UCSD-AML1 (cell line): ENCODE measurements around the gene HECTD3.

Source experiments
- DNase-seq: peaks from one replicate; lab custom pipeline; 2025; ENCODE audit not compliant: unreplicated experiment; lab: John Stamatoyannopoulos, UW

HECTD3 gene

DNA sequence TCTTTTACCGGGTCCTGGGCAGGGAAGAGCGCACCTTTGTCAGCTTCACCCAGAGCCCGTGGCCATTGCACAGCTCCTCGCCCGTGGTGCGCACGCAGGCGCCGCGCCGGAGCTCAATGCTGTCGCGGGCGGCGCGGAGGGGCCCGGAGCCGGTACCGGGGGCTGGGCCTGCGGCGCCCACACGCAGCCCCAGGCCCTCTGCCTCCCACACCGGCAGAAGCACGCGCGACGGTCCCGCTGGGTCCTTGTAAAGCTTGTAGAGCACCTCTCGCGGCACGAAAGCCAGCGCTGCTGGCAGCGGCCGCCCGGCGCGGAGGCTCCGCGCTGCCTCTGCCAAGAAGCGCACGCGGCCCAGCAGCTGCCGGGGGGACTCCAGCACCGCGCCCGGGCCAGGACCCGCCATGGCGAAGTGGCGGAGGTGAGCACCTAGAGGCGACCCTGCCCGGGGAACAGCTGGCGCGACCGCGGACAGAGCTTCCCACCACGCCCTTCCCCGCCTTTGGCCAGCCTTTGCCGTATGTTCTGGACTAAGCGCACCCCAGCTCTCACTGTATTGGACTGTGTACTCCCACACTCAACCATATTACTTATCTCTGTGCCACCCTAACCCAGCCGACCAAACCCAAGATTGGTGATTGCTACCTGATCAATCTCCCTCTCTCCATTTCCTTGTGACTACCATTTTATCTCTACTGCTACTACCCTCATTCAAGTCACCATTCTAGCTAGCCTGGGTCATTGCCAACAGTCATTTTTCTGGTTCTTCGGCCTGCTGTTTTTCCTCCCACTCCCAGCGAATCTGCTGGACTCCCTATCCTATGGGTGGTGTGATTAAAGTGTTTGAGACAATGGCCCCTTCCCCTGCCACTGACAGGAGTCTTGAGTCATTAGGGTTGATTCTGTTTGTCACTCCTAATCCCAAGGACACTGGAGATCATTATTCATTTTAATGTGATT lies at the start of gene HECTD3:
Gene HECTD3, minus strand, starts transcription at position 470 of the 957 bp plus-strand sequence. Its CDS starts 67 bp downstream, at position 403.
- peak; percentile 79 for DNase-seq

DNA sequence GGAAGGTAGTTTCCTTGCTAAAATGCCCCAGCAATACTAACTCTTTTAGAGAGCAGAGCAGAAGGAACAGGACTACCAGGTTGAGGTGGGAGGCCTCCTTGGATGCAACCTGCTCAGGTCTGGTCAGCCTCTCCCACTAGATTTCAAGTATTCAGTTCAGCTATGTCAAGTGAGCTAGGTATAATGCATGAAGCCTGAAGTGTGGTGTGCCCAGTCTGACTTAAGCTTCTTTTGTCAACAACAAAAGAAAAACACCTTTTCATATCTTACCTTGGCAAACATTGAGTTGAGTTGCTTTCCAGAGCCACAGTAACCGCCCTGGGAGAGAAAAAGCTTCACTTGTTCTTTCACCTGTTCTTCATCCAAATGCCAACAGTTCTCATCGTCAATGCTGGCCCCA lies 48.7 kb upstream of the HECTD3 start:
- DNase-seq: no peak

DNA sequence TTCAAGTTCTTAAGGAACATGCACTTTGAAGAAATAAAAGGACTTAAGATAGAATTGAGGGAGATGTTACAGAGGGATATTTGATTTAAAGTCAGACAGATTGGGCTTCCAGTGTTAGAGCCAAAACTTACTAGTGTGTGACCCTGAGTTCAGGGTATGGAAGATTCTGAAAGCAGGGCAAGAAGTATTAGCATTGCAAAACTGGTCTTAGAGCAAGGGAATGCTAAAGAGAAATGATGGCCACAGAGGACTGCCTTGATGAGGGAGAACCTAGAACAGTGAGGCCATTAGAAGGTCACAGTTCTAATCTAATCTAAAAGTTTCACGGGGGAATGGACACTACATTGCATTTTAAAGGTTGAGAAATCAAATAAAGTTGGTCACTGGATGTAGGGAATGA lies 46.4 kb upstream of the HECTD3 start:
- DNase-seq: no peak

DNA sequence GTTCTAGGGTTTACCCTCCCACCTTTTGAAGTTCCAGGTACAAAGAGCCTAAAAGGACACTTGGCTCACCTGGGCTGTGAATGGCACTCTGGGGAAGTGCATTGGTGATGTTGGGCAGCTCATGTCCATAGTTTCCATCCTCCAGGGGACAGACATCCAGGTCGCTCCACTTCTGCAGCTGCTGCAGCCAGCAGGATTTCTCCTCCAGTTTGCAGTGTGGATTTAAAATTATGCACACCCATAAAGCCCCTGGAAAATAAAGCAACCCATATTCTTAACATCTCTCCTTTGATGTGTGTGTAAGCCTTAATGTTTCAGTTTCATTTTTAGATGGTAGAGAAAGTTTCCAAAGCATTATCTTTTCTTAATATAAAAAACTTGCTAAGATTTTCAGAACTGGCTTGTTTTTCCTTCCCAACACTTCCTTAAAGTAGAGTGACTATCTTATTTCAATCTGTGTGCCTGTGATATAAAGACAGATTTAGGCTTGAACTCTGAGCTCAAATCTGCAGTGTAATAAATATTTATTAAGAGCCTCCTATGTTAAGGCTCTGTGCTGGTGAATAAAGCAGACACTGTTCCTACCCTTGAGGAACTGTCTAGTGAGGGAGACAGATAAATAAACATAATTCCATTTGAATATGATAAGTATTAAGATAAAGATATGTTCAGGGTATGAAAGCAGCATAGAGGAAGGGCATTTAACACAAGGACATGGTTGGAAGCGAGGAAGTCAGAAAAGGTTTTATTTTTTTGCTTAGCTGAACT lies 40.1 kb upstream of the HECTD3 start:
- DNase-seq: no peak

DNA sequence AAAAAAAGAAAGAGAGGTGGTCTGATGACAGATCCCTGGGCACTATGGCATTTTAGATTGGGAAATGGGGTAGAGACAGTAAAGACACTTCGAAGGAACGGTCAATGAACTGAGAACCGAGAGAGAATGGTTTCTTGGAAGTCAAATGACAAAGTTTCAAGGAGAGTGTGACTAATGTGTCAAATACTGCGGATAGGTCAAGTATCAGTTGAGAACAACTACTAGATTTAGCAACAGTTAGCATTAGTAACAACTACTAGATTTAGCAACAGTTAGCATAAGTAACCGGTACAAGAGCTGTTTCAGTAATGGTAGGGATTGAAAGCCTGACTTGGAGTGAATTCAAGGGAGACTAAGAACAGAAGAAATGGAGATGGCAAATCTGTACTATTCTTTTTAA lies 35.9 kb upstream of the HECTD3 start:
- DNase-seq: no peak

DNA sequence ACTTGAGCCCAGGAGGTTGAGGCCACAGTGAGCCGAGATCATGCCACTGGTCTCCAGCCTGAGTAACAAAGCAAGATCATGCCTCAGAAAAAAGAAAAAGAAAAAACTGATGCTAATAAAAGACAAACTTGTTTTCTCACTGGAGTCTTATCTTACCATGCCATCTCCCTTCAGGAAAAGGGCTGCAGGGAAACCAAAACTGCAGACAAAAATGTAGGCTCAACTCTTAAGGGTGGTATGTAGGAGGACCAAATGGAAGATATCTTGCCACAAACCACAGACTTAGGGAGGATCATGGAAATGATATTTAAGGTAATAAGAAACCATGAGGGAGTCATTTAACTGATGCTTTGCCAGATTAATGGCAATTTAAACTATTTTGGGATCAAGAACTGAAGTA lies 33.8 kb upstream of the HECTD3 start:
- DNase-seq: no peak

DNA sequence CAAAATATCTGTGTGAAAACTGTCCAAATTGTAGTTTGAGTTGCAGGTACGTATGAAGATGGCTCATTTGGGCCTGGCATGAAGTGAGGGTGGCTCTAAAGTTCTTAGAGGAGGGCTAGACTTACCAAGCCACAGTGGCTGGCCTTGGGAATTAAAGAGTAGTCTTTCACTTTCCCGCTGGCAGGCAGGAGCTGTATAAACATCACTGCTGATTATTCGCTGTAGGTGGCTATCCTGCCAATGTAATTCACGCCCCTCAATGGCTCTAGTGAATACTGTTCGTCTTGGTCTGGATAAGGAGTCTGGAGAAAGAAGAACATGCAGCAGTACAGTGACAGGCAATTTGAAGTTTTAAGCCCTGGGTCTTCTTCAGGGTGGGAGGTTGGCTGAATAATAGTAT lies 32.0 kb upstream of the HECTD3 start:
- DNase-seq: no peak

DNA sequence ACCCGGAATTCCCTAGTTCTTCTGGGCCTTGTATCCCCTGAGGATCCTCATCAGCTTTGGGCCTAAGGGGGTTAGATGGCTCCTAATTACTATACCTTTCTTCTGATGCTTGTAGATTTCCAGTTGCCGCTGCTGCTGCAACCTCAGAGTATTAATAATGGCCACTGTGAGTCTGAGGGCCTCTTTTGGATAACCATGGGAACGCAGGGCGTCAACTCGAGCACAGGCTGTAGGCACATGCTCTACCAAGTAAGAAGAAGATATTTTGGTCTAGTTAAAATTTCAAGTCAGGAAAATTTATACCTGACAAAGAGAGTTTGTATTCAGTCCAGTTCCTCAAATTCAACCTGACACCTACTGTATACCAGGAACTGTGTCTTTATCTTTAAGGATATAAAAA lies 29.2 kb upstream of the HECTD3 start:
- DNase-seq: no peak

DNA sequence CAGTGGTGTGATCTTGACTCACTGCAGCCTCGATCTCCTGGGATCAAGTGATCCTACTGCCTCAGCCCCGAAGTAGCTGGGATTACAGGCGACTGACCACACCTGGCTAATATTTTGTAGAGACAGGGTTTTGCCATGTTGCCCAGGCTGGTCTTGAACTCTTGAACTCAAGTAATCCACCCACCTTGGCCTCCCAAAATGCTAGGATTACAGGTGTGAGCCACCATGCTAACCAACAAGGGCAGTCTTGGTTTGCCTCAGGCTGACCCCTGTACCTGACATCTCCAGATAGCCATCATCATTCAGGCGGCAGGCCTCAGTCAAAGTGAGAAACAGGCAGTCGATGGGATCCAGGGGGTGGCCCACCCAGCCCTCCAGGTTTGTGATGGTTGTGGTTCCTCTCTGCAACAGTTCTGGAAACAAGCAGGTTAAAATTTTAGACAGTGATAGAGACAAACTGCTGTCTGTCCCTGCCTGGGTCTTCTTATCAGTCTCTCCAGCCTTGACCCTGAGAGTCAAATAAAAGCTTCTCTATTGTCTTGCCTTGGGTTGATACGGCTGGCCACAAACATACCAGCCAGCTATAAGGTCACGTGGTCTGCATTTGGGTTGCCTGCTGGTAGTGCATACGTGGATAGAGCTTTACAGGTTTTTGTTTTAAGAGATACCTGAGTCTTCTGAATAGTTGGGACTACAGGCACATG lies 27.7 kb upstream of the HECTD3 start:
- DNase-seq: no peak

DNA sequence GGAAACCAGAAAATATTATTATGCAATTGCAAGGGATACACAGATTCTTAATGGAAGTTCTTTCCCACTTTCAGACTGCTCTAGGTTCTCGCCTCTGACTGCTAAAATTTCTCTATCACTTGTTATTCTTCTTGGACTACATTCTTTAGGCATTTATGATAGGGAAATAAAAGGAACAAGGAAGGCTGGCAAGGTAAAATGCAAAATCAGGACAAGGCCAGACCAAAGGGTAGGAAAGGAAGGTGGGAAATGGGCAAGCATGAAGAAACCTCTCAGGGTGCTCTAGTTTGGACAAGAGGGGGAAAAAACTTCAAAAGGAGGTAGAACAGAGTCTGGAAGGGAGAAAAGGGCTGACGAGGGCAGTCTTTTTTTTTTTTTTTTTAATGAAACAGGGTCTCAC lies 27.1 kb upstream of the HECTD3 start:
- no peak for DNase-seq

DNA sequence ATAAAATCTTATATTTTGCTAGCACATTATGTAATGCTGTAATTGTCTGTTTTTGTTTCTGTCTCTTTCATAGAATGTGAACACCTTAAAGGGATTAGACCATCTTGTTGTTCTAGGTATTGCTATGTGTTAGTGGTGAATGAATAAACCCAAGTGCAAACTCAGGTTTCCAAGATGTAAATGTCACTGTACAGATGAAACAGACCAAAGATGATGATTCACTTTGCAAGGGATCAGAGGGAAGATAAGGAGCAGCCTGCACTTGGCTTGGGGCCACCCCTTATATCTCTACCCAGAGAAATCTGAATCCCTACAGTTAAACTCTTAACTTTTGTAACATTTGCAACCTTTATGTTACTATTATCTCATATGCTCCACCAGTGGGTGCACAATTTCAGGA lies 26.3 kb upstream of the HECTD3 start:
- no peak for DNase-seq

DNA sequence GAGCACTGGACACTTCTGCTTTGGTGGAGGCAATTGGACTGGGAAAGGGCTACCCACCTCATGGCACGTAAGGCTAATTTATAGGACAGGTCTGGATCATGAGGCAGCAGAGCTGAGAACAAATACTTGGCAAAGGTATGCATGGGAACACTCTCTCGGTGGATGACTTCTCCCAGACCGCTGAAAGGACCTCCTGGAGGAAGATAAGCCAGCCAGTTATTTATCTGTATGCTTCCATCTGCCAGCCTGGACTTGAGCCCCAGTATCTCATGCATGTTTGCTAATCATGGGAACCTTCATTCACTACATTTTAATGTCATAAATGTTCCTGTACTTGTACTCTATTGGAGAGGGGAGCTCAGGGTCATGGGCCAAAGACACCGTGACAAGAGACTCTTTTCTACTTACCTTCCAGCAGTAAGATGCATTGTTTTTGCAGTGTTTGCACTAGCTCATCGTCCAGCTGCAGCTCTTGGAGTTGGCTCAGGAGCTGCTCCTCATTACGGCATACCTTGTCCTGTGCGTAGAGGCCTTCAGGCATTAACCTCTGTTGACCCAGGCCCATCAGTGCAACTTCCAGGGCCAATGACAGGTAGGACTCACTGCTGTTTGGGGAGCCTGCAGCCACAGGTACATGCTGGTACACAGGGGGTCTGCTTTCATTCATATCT lies 24.6 kb upstream of the HECTD3 start:
- no peak for DNase-seq

DNA sequence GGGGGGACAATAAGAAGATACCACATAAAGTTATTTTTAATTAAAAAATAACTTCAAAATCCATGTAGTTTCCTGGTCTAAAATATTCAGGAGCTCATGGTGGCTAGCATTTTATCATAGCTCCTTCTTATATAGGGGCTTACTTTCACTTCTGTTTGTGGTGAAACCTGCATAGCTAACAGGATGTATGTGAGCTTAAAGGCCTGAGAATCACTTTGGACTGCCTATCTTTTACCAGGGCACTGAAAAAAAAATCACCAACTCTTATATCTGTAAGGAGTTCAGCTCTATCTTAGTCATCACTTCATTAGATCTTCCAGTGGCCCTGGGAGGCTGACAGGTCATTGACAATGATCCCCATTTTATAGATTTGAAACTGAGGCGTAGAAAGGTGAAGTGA lies 22.2 kb upstream of the HECTD3 start:
- DNase-seq: no peak

DNA sequence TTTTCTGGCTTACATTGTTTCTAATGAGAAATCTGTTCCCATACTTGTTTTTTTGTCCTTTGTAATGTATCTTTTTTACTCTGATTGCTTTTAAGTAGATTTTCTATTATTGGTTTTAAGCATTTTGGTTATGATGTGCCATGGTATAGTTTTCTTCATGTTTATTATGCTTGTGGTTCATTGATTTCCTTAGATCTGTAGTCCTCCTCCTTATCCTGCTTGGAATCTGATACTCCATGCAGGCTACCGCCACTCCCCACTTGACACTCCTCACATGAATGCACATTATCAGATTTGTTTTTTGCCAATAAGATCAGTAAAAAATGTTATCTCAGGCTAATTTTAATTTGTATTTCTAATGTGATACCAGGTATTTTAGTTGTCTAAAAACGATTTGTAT lies 21.7 kb upstream of the HECTD3 start:
- DNase-seq: no peak

DNA sequence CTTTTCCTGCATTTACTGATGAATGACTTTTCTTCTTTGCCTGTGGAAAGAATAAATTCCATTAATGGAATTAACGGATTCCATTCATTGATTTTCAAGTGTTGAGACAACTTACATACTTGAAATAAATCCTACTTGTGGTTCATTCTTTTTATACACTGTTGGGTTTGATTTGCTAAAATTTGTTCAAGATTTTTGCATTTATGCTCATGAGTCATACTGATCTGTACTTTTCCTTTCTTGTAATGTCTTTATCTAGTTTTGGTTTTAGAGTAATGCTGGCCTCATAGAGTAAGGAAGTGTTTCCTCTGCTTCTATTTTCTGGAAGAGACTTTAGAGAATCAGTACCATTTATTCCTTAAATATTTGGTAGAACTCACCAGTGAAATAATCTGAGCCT lies 15.3 kb upstream of the HECTD3 start:
- no peak for DNase-seq

DNA sequence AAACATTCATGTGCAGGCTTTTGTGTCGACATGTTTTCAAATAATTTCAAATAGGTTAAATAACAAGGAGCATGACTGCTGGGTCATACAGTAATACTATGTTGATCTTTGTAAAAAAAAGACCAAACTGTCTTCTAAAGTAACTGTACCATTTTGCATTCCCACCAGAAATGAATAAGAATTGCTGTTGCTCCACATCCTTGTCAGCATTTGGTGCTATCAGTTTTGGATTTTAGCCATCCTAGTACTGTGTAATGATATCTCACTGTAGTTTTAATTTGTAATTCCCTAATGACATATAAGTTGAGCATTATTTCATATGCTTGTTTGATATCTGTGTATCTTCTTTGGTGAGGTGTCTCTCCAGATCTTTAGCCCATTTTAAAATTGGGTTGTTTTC lies 12.5 kb upstream of the HECTD3 start:
- no peak for DNase-seq

DNA sequence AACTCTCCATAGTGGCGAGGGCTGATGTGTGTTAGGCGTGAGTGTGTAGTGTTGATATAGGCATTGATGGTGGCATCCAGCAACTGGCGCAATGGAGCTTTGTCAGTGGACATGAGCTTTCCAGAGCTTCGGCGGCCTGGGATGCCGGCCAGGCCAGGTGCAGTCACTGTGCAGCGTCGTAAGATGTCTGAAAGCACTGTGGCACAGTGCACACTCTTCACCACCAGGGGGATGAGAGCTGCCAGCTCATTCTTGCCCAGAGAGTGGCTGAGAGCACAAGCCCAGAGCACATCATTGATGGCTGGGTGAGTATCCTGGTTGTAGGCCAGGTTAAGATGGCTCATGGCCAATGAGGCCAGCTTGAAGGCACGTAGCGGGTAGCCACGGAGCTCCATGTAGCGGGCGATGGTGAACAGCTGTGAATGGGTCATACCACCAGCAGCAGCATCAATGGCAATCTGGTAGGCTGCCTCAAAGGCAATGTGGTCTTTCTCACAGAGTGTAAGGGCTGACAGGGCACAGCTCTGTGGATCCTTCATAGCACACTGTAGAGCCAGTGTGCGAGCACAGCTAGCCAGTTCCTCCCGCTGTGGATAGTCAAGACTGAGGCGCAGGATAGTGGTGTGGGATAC lies 7.6 kb upstream of the HECTD3 start:
- DNase-seq: peak; percentile 53

DNA sequence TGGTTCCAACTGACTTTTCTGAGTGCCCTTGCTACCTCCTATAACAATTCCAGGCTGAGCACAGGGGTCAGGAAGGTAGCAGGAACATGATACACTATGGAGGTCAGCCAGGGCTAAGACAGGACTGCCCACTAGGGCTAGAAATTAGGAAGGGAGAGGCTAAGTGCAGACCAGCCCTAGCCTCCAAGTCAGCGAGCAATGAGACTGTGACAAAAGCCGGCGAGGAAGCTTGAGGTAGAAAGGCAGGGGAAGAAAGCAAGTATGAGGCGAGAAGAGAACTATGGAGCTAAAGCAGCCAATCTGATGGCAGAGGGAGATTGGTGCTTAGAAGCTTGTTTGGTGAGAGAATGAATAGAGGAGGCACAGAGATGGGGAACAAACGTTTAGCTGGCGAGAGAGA lies 5.6 kb upstream of the HECTD3 start:
- DNase-seq: no peak

DNA sequence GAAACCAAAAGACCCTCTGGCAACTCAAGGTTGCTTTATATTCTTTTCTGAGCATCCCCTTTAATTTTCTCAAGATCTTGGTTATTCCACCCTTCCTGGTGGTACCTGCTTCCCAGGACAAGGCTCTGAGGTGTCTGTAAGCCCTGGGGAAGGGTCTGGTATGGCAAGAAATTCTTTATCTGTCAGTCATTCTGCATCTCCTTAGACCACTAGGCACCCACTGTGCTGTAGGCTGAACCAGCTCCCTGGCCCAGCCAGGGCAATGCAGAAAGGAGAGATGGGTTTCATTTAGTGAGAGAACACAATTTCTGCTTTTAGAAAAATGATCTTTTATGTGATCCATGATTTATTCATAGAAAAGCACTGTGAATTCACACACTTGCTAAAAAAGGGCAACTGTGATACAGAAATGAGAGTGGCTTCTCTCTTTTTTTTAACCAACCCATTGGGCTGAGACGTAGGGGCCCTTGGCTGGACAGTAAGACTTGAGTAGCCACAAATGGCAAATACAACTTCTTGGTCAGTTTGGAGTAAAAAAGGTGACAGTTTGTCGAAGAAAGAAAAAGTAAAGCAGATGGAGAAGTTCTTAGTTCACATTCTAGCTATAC lies 5.1 kb upstream of the HECTD3 start:
- no peak for DNase-seq

DNA sequence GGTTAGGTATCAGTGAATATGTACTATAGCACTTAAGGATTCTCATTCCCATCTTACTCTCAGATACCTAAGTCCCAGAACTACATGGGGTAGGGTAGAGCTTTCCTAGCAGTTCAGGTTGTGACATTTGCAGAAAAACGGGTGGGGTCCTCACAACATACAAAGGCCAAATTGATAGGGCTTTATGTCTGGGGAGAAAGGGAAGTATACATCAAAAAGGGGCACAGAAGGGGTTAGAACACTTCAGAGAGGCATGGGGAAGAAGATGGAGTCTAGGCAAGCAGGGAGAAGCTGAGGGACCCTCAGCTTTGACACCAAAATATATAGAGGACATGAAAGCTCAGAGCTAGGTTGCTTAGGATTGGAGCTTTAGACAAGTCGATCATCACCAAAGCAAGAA lies 4.6 kb upstream of the HECTD3 start:
- no peak for DNase-seq
